Ammon's horn (tissue), 1 donor: ENCODE results near the gene SUSD1.
A peak's percentile ranks its signal among the peaks of the same experiment; 100 is the strongest.

Source experiments
- DNase-seq: peaks from one replicate; pipeline ENCODE4 v3.0.0-alpha.2; 2016; ENCODE audit warnings: low spot score

SUSD1 gene

DNA sequence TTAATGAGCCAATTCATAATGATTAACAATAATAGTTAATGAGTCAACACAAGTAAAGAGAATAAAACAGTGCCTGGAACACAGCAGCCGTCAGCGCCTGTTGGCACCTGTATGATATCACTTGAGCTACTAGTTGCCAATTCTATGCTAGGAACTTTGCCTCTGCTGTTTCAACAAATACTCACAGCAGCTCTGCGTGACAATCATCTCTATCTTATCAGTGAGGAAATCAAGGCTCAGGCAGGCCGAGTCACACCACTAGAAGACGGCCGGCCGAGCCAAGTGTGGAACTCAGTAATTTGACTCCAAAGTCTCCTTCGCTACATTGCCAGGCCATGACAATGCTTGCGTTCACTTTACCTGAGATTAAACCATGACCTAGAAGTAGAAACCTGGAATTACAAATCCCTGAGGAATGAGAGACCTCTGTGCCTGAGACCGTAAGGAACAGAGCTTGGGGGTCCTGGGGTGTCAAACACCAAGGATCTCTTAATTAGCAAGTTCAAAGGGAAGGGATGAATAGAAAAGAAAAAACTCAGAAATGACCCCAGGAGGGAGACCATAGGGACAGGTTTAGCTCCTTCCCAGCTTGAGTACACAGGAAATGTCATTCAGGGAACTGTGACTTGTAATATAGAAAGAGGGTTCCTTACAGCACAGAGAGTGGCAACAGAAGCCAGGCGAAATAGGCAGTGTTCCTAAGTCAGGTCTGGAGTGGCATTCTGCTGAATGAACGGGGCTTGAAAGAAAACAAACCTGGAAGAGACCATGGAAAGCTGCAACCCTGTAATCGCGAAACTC is 109.1 kb downstream of the SUSD1 start:
- no peak for DNase-seq

GRCh38 chr9:112064871-112065270 is 110.2 kb downstream of the SUSD1 start:
- no peak for DNase-seq

DNA sequence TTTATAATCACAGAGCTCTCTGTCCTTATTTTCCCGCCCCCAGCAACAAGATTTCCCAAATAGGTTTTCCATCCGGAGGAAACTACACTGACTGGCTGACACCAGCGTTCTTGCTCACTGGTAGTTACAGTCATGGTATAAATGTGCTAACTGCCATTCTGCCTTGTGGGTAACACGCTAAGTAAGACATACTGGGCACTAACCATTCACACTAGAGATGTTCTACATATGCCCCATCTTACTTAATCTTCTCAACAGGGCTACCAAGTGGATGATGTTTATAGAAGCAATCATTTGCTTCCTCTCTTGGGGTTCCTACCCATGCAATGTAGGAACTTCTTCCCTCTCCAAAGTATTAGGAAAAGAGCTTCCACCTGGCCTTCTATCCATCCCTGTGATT is 111.5 kb downstream of the SUSD1 start:
- DNase-seq: no peak

GRCh38 chr9:112063151-112063550 is 111.9 kb downstream of the SUSD1 start:
- no peak for DNase-seq

DNA sequence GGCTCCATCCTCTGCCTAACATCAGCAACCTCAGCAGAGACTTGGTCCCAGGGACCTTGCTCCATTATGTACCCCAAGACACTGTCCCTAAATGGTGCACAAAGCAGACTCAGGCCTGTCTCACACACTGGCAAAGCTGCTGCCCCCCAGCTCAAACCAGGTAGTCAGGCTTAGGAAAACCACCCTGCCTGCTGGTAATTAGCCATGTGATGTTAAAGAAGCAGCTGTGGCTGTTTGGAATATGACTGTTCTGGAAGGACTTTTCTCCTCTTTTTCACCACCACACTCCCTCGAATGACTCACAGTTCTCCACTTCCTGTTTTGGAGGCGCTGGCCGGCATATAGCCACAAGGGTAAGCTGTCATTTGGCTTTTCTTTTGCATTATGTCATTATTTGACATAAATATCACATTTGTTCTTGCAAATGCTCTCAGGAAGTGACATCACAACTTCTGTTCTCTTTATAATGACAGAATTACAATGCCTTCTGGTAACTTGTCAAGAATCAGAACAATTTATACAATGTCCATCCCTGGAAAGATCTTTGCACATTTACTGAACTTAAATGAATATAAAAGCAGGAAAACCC is 113.9 kb downstream of the SUSD1 start:
- DNase-seq: peak; percentile 53

- no peak for DNase-seq
These were observed 115.2 kb downstream of the SUSD1 start for GRCh38 chr9:112059966-112060320.

GRCh38 chr9:112059145-112059965 is 115.7 kb downstream of the SUSD1 start:
- peak; percentile 73 for DNase-seq

- peak; percentile 27 for DNase-seq
These were observed 118.1 kb downstream of the SUSD1 start for GRCh38 chr9:112056996-112057395.

GRCh38 chr9:112054916-112055315 is 120.2 kb downstream of the SUSD1 start:
- no peak for DNase-seq

- DNase-seq: peak; percentile 29
These were observed 123.3 kb downstream of the SUSD1 start for GRCh38 chr9:112051812-112052211.

DNA sequence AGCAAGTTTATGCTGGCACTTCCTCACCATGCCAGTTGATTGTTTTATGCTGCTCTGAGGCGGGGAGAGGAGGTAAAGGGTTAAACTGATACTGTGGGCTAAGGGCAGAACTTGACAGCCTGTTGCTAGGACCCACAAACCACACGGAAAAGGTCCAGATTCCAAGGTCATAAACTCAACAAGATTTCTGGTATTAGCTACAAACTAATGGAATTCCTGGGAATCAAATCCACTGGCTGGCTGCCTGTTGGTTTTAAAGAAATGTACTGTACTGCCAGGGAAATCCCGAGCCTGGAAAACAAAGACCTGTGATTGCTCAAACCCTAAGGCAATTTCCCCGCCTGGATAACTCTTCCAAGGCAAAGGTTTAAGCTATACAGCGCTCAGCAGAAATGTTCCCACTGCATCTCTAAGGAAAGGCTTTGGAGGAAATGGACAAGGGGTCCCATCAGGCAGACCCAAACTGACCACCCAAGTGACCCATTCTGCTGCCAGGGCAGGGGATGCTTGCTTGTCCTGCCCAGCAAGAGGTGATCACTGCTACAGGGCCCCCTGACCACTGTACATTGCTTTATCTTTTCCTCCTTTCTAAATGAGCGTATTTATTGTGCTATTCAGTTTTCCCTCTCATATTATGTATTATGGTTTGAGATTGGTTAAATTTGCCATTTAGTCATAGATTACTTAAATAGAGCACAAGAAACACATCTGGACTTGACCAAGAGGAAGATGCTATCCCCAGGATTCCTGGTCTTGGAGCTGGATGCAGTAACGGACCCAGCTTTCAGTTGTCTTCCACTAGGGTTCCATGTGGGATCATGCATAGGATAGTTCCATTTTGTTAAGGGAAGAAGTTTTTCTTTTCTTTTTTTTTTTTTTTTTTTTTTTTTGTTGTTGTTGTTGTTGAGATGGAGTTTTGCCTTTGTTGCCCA is 124.3 kb downstream of the SUSD1 start:
- no peak for DNase-seq

DNA sequence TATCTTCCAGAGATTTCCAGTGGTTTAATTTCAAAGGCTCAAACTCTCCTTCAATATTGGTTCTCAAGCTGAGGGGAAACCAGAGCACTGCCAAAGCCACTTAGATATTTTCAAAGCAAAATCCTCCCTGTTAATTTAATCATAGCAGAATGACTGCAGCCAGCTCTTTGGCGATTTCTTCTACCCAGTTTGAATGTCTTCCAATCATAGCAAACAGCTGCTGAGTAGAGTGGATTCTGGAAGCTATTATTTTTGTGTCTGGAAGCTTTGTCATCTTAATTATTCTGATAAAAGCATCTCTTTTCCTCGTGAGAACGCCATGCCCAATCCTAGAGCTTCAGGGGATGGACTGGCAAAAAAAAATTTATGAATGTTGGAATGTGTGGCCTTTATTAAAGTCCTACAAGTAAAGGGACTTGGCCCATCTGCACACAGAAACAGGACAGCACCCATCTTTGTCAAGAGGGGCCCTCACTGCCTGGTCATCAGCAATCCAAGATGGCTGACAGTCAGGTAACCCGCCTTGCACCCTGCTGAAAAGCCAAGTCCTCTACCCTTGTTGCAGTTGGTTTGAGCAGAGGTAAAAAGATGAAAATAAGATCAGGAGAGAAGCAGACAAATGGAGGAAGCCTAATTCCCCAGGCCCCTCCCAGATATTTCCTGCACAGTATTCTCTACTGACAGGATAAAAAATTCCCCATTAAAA is 125.1 kb downstream of the SUSD1 start:
- no peak for DNase-seq

DNA sequence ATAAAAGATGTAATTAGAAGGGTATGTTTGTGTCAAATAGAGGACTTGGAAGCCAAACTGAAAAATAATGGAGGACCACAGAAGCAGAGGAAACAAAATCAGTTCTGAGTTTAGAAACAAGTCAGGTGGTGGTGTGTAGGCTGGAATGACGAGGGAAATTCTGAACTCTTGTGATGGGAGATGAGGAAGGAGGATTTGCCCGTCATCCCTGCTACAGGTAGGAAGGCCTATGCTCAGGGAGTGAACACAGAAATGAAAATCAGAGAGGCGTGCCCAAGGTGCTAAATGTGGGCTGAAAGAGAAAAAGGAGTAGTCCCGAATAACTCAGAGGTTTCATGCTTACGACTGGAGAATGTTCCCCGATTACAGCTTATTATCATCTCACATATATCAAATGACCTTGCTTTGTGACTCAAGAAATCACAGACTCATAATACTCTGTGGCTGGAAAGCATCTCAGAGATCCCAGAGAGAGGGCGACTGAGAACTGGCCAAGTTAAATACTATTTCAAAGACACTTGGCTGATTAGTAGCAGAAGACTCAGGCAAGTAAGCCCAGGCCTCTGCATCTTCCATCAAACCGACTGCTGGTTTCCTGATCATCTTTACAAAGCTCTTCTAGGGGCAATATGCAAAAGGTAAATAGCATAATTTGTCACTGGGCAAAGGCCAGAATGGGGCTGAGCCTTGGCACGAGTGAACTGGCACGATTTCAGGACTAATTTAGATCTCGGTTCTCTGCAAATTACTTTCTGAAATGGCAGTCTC is 126.0 kb downstream of the SUSD1 start:
- DNase-seq: no peak

DNA sequence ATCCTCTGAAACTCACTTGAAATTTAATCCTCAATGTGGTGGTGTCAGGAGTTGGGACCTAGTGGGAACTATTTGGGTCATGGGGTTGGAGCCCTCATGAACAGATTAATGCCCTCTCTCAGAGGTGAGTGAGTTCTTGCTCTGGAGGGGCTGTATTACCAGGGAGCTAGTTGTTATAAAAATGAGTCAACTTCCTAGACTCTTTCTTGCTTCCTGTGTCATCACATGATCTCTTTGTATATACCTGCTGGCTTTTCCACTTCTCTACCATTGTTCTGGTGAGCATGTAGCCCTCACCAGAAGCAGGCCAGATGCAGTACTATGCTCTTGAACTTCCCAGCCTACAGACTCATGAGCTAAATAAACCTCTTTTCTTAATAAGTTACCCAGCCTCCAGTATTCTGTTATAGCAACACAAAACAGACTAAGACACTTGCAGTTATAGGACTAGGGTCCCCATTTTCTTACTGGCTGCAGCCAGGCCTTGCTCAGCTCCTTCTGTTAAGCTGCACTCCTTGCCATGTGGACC is 127.5 kb downstream of the SUSD1 start:
- DNase-seq: no peak

- no peak for DNase-seq
These were observed 128.9 kb downstream of the SUSD1 start for GRCh38 chr9:112046181-112046580.

DNA sequence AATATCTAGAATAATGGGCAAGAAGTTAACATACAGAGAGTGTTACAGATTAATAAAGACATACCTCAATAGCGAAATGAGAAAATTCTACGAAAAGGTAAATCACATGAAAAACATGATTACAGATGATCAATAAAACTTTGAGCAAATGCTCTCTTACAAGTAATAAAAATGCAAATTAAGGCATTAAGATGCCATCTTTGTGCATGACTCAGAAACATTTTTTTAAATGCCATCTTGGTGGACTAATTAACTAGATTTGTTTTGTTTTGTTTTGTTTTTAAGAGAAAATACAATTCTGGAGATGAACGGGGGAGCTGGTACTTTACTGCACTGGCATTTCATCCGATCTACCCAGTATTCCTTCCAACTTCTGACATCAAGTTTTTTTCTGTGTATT is 130.2 kb downstream of the SUSD1 start:
- no peak for DNase-seq

DNA sequence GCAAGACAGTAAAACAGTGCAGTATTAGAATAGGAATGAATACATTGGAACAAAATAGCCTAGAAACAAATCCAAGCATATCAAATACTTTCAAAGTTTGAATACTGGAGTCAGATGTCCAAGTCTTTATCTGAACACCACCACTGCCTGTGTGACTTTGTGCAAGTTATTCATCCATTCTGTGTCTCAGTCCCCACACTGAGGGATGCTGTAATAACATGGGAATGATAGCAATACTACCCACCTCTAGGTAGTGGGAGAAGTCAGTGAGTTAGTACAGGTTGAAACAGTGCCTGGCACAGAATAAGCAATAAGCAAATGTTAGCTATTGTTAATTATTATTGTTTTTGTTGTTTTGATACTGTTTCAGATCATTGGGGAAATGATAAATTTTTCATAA is 130.9 kb downstream of the SUSD1 start:
- no peak for DNase-seq

DNA sequence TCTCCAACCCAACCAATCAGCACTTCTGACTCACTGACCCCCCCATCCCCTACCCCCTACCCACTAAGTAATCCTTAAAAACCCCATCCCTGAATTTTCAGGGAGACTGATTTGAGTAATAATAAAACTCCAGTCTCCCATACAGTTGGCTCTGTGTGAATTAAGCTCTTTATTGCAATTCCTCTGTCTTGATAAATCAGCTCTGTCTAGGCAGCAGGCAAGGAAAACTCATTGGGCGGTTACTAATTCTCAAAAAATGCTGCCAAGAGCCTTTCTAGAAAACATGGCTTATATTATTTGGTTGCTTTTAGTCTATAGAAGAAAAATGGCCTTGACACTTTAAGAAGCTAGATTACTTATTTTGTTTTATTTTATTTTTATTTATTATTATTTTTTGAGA is 131.7 kb downstream of the SUSD1 start:
- DNase-seq: no peak

- DNase-seq: no peak
These were observed 132.3 kb downstream of the SUSD1 start for GRCh38 chr9:112042769-112043168.

DNA sequence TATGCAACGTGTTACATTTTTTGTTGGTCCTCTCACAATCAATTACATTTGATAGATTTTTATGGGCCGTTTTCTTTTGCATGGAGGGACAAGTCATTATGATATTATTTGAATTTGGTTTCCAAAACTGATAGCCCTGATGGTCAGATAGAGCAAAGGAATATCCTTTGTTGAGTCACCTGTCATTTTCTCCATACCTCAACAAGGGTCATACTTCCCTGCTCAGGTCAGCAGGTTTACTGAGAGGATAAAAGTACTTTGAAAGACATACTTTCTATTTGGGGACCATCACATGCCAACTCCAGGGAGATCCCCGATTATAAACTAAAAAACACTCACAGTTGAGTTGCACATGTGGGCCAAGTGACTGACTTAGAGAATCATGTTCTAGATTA is 132.9 kb downstream of the SUSD1 start:
- DNase-seq: no peak
